Activated CD8-positive, alpha-beta memory T cell treated with anti-CD3 and anti-CD28 coated beads for 1 hour (primary cell): ENCODE data around the gene SUSD4.
A peak's percentile ranks its signal among the peaks of the same experiment; 100 is the strongest.

Experiments
- DNase-seq, 2 donors: peaks; one replicate each; pipeline ENCODE4 v3.0.0-alpha.2; 2020; ENCODE audit warnings: low read depth in 1 of 2; ENCODE audit errors: extremely low read depth in 1 of 2

SUSD4 gene

GRCh38 chr1:223363057-223363855 is 720 bp downstream of the SUSD4 start:
- DNase-seq: peak in 1 of 2 donors; percentile 9

DNA sequence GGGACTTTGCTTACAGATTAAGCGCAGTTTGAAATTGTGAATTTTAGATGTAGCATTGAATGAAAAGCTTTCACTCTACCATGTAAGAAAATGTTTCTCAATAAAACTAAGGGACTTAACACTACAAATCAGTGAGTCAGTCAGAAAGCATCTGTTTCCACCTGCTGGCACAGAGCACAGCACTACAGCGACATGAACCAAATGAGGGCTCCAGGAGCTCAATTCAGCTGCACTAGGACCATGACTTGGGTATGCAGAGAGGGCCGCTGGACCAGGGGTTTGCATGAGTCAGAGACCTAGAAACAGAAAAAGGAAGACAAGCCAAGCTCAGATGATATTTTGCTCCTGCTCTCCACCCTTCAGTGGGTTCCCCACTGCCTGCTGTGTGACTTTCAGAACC is 5.2 kb downstream of the SUSD4 start:
- DNase-seq: no peak

DNA sequence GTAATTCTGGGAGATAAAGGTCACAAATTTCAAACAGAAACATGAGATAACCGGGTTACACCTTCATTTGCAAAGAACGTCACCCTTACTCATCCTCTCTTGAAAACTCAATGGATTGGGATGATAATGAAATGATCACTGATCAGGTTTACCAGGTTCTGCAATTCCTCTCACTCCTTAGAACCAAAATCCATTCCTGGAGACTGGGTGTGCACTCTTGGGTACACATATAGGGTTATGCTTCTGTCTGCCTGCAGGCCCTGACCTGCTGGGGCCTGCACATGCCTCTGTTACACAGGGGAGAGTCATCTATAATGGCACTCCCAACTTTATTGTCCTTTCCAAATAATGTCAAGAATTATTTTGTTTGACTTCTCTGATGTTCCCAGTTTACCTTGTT is 8.3 kb downstream of the SUSD4 start:
- no peak for DNase-seq

GRCh38 chr1:223353939-223354338 is 10.0 kb downstream of the SUSD4 start:
- DNase-seq: no peak

GRCh38 chr1:223352944-223353343 is 11.0 kb downstream of the SUSD4 start:
- no peak for DNase-seq

DNA sequence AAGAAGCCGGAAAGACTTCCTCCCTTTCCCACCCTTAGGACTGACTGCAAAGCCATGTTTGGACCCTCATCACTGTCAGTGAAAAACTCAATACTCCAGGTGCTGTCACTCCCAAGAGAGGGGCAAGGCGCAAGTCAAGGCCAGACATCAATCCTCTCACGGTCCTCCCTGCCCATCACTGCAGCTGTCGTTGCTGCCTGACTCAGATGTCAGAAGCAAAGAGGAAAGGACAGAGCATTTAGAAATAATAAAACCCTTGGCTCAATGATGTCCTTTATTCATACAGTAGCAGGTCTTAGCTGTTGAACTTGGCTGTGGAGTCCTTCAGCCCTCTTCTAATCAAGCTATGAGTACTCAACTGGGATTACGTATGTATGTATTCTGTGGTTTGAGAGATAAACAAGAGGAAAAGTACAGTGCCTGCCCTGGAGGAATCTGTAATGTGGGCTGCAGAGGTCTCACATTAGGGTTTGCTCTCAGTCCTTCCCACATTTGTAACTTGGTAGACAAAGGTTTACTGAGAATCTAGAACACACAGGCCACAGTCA is 13.5 kb downstream of the SUSD4 start:
- no peak for DNase-seq

GRCh38 chr1:223349241-223349640 is 14.7 kb downstream of the SUSD4 start:
- DNase-seq: no peak

DNA sequence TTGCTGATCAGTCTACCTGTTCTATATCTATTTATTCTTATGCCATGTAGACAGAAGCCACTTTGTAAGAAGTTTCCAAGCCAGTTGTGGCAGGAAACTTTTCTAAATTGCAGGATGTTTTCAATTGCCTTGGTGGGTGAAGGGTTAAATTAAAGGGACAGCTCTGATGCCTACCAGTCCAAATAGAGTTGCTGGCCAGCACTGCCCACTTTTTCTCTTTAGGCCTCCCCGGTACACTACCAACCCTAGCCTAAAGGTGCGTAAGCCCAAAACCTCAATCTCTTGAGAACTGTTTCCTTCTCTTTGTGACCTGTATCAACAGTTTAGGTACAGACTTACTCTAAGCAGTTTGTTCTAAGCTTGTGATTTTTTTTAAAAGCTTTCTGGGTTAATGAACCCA is 15.5 kb downstream of the SUSD4 start:
- DNase-seq: no peak

GRCh38 chr1:223347583-223347982 is 16.4 kb downstream of the SUSD4 start:
- no peak for DNase-seq

DNA sequence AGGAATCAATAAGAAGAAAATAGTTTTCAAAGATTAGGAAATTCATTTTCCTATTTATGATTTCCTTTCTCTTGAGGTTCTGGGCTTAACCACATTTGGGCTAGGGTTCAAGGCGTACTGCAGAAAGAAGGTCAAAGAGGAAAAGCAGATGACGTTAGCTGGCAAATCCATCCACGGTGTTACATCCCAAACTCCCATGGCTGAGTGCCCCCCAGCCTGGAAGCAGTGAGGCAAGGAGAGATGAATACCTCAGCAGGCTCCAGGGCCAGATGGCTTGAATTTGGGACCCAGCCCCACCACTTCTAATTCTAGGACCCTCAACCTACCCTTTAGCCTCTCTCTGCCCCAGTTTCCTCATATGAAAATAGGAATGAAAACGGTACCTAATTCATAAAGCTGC is 17.7 kb downstream of the SUSD4 start:
- no peak for DNase-seq

GRCh38 chr1:223345720-223346119 is 18.3 kb downstream of the SUSD4 start:
- DNase-seq: no peak

DNA sequence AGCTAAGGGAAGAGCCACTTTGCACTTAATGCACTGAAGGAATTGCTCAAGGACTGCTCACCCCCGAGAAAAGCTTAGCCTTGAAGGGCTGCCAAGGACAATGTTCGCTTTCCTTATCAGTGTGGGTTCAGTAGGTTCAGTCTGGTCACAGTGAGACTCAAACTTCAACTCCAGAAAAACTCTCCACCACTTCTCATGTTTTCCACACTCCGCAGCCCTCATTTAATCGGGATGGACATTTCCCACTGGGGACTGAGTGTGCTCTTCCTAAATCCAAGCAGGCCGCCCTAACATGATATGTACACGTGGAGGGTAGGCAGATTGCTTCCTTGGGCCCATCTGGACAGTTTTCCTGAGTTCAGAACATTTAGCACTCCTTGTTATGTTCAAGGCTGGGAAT is 19.5 kb downstream of the SUSD4 start:
- DNase-seq: no peak

DNA sequence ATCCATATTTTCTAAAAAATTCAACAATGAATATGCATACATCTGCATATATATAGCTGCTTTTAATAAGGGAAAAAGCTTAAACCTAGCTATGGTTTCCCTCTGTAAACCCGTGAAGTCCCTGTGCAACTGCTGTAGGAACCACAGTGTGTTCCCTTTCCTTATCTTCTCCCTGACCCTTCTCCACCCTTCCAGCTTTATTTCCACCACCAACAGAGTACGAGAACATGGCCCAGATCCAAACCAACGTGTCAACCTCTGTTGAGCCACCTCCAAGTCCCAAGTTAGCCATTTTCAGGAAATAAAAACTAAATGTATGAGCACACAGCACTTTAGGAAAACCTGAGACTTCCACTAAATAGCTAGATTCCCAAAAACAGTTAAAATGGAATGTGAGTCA is 20.3 kb downstream of the SUSD4 start:
- DNase-seq: no peak

DNA sequence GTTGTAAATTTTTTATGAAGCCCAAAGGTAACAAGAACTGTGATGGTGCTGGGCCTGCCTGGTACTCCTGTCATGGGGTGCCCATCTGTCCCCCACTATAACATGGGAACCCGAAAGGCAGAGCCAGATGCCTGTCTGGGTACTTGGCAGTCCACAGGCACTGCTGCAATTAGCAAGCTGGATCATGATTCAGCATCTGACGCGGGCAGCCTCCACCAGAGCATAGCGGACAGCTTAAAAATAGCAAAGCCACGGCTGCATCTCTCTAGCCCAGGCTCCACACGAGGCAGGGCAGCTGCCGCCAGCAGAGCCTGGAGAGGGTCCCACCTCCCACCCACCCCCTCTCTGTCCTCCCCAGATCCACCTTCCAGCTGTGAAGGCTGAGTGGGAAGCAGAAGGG is 22.9 kb downstream of the SUSD4 start:
- no peak for DNase-seq

GRCh38 chr1:223340637-223341036 is 23.3 kb downstream of the SUSD4 start:
- no peak for DNase-seq

DNA sequence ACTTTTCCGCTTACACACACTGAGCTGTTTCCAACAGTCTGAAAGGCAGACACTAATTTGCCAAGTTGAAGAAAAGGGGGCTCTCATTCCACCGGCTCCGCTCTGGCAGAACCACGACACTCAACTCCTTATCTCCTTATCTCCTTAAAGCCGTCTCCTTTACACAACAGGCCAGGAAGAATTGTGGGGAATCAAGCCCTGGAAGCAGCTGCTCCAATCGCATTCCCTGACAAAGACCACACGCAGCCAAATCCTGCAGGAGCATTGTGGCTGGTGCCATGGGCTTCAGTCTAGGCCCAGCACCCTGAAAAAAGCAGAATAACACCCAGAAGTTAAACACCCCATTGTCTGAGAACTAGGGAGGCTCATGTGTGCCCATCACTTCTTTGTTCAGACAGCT is 24.1 kb downstream of the SUSD4 start:
- no peak for DNase-seq

GRCh38 chr1:223338811-223339746 is 24.9 kb downstream of the SUSD4 start:
- DNase-seq: no peak

DNA sequence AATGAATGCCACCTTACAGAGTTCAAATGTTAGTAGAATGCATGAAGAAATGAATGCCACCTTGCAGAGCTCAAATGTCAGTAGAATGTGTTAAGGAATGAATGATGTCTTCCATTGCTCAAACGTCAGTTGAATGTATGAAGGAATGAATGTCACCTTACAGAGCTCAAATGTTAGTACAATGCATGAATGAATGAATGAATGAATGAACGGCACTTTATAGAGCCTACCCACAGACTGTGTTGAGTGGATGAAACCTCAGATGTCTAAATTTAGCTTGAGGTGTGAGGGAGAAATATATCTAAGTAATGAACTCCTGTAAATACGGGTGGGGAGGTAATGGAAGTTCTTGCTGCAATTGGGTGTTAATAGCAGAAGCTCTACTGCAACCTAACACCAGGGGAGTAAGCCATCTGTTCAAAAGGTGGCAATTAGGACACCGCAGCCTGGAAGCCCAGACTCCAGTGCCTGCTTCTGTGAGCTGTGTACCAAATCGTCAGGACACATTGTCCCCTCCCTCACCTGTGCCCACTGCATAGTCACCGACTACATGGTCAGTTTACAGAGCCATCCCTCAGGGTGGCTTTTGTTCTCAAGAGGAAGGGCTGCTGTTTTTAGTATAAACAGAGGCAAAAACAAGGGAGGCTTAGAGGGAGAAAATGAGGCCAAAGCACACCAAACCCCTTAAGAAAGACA is 26.7 kb downstream of the SUSD4 start:
- no peak for DNase-seq

GRCh38 chr1:223334156-223334555 is 29.8 kb downstream of the SUSD4 start:
- DNase-seq: no peak

DNA sequence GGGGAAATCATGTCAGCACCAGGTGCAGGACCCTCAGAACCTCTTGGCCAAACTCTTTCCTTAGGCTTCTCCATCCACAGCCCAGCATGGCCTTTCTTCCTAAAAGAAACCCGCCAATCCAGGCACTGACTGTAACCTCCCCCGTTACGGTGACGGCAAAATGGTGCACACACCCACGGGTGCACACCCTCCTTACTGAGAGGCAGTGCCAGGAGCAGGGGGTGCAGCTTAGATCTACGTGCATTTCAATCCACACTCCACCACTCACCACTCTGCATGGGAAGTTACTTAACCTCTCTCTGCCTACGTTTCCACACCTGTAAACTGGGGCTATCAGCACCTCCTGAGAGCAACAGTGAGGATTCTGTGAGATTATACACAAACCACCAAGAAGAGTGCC is 31.0 kb downstream of the SUSD4 start:
- no peak for DNase-seq

- no peak for DNase-seq
Observed at GRCh38 chr1:223331929-223332328, 32.0 kb downstream of the SUSD4 start.
